GM10266 (cell line): ENCODE measurements around the gene CTNNA2.

ENCODE experiments used
- DNase-seq: peaks from one replicate; pipeline ENCODE4 v3.0.0; 2012; ENCODE audit errors: extremely low spot score
- TF ChIP-seq, protein P1 (sequence below): IDR thresholded peaks from 2 replicates; pipeline ENCODE4 v1.5.1; 2012; ENCODE audit warnings: mild to moderate bottlenecking, low read depth; ENCODE audit not compliant: control insufficient read depth, insufficient read depth; ENCODE audit errors: missing control alignments

CTNNA2 gene

DNA sequence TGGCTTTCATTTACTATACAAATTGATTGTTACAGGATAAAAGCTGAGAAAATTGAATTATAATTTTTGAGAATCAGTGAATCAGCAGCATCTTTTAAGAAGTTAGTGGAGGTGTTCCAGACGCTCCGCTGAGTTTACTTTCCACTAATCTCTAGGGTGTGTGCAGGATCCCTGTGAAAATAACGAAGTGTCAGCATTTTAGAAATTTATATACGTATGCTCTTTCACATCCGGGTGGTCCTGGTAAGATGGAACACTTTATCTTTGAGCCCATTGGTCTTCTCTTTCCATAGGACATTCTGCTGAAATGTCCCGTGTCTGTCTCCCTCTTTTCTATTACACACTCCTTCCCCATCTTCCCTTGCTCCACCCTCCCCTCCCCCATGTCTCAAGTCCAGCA, 1060.3 kb downstream of the CTNNA2 start:
- TF ChIP-seq, protein P1, sequence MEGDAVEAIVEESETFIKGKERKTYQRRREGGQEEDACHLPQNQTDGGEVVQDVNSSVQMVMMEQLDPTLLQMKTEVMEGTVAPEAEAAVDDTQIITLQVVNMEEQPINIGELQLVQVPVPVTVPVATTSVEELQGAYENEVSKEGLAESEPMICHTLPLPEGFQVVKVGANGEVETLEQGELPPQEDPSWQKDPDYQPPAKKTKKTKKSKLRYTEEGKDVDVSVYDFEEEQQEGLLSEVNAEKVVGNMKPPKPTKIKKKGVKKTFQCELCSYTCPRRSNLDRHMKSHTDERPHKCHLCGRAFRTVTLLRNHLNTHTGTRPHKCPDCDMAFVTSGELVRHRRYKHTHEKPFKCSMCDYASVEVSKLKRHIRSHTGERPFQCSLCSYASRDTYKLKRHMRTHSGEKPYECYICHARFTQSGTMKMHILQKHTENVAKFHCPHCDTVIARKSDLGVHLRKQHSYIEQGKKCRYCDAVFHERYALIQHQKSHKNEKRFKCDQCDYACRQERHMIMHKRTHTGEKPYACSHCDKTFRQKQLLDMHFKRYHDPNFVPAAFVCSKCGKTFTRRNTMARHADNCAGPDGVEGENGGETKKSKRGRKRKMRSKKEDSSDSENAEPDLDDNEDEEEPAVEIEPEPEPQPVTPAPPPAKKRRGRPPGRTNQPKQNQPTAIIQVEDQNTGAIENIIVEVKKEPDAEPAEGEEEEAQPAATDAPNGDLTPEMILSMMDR, result no peak
- no peak for DNase-seq

DNA sequence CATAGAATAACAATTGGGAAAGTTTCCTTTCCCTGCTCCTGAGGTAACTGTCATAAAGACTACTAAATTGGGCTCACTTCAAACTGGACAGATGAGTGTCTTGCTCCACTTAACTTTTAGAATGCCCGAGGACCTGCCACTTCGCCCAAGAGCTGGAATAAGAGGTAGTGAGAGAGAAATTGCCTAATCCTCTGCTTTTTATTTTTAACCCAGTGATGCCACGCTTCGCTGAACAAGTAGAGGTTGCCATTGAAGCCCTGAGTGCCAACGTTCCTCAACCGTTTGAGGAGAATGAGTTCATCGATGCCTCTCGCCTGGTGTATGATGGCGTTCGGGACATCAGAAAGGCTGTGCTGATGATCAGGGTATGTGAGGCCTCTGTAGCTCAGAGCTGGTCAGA, 1061.1 kb downstream of the CTNNA2 start:
- TF ChIP-seq, protein P1, result no peak
- DNase-seq, result no peak

DNA sequence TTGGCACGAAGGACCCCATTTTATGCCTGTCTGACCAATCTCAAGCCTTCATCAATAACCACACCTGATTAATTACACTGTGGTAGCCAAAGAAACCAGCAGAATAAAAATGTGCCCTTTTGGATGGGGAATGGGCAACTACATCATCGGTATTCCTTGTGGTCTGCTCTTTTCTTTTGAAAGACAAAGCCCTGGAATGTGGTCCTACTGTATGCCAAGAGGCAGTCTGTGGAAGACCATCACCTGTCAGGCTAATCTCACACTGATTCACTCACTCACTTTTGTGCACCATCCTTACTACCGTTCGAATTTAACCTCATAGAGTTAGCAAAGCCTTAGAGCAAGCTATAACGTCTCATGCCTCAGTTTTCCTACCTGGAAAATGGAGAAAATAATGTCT, 1066.9 kb downstream of the CTNNA2 start:
- DNase-seq, result no peak
- TF ChIP-seq, protein P1, result no peak

DNA sequence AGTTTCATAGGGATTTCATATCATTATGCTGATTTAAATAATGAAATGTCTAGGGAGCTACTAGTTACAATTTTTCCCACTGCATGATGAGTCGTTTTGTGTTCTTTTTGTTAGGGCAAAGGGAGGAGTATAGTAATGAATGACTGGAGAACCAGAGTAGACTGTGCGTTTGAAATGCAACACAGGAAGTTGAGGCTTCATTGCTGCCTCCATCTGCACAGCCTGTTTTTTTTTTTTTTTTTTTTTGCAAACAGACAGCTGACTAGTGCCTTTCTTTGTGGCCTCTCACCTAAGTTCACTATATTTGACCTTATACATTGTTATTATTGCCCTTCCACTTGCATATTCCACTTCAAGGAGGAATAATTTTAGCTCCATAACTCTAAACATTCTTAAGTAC, 1078.4 kb downstream of the CTNNA2 start:
- DNase-seq, result no peak
- TF ChIP-seq, protein P1, result no peak

DNA sequence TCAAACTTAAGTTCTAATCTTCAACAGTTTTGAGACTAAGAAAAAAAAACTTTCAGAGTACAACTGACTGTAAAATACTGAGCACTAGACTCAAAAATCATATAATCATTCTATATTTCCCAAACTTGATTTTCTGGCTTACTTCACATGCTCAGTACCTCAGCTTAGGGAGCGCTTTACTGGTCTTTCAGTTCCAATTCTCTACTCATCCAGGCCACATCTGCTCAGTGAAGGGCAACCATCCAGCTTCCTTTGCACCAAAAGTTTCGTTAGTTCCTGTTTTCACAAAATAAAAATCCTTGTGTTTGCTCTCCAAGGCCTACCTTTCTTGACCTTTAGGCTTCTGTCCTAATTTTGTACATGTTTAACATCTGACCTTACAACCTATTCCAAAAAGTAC, 1079.3 kb downstream of the CTNNA2 start:
- no peak for DNase-seq
- TF ChIP-seq, protein P1, result no peak

DNA sequence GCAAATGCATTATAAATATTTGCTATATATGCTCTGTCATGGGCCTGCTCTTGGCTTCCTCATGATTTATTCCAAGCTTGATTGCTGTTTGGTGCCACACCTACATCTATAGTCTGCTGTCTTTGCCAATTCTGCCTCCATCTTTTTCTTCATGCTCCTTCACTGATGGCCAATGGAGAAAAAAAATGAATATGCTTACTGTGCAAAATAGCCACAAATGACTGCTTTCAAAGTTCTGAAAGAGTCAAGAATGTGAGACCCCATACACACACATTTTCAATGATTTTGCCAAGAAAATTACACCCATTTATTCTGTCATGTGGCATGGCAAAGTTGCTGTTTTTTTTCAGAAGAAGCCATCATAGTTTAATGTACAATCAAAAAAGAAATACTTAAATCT, 1097.3 kb downstream of the CTNNA2 start:
- no peak for DNase-seq
- TF ChIP-seq, protein P1, result no peak

DNA sequence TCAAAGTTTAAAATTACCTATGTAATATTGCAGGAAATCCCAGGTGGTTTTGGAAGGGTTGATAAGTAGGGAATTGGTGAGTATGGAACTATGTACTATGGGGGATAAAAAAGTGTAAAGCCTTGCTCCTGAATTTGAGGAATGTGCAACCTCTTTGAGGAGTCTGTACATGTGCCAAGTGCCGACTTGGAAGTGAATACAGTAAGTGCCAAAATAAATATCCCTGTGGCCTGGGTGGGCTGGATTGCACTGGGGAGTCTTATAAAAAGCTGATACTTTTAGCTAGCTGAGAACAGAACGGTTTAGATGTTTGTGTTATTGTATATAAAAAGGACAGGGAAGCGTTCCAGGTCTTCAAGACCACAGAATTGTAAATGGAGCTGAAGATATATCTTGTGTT, 1108.8 kb downstream of the CTNNA2 start:
- no peak for DNase-seq
- TF ChIP-seq, protein P1, result no peak
